ENCODE measurements around the gene FXYD2.

The FXYD2 gene

GRCh38 chr11:117796456-117796871 lies 28.1 kb downstream of the FXYD2 start:
- DNase-seq = no peak

DNA sequence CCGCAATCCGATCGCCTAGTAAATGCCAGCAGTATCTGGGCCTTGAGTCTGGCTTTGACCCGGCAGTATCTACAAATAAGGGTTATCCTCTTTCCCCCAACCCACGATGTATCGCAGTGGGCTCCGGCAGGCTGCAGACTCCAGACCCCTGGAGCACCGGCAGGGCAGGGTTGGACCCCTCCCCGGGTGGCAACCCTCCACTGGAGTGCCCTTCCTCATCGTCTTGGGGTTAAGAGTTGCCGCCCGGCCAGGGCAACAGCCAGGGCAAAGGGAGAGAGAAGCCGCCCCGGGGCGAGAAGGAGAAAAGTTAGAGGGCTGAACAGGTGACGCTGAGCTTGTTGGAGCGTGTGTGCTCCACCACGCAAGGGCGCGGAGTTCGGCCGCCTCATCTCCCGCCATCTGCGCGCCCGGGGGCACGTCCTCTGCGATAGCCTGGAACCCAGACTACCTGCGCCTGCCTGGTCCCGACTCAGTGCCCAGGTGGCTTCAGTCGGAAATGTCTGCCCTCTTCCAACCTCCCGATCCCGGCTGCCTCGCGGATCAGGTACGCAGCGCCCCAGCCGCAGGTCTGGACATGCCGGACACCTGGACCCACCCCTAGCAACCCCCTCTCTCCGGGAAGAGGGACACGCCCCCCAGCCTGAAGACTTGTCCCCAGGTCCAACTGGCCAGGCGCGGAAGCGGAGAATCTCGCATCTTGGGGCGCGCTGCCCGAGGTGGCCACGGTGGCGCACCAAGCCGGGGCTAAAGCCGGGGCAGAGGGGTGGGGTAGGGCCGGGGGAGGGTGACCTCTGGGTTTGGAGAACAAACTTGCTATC lies 28.7 kb downstream of the FXYD2 start:
- DNase-seq = peak in 2 of 14 donors; percentile 37 to 48

- DNase-seq = peak in 2 of 14 donors; percentile 30 to 63
These were observed 29.5 kb downstream of the FXYD2 start for GRCh38 chr11:117794772-117795629.

DNA sequence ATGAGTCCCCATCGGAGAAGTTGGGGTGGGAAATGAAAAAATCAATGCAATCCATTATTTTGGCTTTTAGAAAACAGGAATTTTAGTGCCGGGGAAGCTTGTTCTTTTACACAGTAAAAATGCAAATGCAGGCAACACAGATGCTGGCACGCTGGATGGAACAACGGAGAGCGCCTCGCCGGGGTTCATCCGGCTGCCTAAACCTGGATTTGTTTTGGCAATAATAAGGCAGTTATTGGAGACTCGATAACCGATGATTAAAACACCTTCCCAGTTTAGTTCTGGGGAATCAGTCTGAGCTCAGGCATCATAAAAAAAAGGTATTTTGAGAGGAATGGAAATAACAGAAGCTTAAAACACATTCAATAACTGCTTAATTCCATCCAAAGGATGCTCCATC lies 30.4 kb downstream of the FXYD2 start:
- DNase-seq = no peak

DNA sequence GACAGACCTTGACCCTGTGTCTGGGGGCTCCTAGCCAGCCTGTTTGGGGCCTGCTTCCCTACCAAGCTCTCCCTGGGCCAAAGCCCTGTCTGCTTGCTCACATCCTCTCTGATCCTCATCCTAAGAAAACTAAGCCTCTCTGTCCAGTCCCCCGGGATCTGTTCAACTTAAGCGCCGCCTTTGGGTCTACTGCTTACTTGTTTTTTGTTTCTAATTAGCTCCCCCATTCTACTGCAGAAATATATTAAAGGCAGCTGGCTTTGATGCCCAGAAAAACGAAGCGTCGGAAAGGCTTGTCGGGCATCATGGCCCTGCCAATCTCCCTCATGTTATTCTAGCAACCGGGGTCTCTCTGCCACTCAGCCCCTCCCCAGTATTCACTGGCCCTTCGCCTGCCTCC lies 31.0 kb downstream of the FXYD2 start:
- peak in 1 of 14 donors; percentile 46 for DNase-seq

- peak in 1 of 14 donors; percentile 11 for DNase-seq
These were observed 31.6 kb downstream of the FXYD2 start for GRCh38 chr11:117792992-117793391.

GRCh38 chr11:117792241-117792640 lies 32.3 kb downstream of the FXYD2 start:
- no peak for DNase-seq

- no peak for DNase-seq
These were observed 34.3 kb downstream of the FXYD2 start for GRCh38 chr11:117790279-117790678.

GRCh38 chr11:117789241-117789640 lies 35.3 kb downstream of the FXYD2 start:
- no peak for DNase-seq

GRCh38 chr11:117786135-117786870 lies 38.2 kb downstream of the FXYD2 start:
- DNase-seq = no peak

GRCh38 chr11:117782101-117782500 lies 42.4 kb downstream of the FXYD2 start:
- DNase-seq = no peak

DNA sequence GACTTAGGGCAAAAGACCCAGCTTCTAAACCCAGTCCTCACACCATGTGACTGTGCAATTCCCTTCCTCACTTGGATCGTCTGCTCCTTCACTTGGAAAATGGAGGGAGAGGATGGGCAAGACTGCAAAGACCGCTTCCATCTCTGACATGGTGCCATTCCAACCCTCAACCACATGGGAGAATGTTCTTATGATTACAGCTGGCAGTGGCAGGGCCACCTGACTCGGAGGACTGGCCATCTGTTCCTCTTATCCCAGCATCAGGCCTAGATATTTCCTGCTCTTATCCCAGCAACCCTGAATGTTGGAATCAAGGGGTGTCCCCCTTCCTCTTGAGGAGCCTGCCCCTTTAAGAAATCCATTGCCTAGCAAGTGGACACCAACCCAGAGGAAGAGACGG lies 42.9 kb downstream of the FXYD2 start:
- no peak for DNase-seq

GRCh38 chr11:117780456-117780855 lies 44.1 kb downstream of the FXYD2 start:
- DNase-seq = no peak

- DNase-seq = no peak
These were observed 50.0 kb downstream of the FXYD2 start for GRCh38 chr11:117774553-117774952.

DNA sequence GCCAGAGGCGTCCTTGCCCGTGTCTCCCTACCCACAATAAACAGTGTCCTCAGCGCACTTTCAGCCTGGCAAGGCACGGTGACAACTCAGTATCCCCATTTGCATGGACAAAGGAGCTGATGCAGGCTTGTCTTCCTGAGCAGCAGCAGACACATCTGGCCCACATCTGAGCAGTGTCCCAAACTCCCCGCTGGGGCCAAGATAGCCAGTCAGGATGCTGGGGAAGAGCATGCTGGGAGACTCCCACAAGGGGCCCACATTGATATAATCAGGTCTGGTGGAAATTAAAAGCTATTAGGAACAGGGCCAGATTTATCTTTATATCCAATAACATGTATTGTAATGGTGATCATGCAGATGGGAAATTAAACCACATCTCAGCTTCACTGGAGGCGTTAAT lies 52.2 kb downstream of the FXYD2 start:
- no peak for DNase-seq

- no peak for DNase-seq
These were observed 52.7 kb downstream of the FXYD2 start for GRCh38 chr11:117771841-117772240.

DNA sequence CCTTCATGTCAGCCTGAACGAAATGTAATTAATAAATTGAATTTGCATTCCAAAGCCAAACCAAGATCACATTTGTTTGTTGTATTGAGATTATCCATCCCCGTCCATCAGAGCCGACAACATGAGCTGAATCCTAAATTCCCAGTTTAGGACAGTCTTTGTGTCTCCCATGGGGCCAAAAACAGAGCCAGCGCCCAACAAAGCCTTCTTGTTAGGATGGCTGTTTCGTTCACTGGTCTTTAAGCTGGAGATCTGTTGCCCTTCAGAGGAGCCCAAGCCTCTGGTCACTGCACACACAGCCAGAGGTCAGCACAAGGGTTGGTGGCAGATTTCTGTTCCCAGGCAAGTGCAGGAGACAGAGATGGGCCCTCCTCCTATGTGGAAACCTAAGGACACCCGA lies 53.3 kb downstream of the FXYD2 start:
- peak in 10 of 14 donors; percentile 36 to 62 (median 41) for DNase-seq

DNA sequence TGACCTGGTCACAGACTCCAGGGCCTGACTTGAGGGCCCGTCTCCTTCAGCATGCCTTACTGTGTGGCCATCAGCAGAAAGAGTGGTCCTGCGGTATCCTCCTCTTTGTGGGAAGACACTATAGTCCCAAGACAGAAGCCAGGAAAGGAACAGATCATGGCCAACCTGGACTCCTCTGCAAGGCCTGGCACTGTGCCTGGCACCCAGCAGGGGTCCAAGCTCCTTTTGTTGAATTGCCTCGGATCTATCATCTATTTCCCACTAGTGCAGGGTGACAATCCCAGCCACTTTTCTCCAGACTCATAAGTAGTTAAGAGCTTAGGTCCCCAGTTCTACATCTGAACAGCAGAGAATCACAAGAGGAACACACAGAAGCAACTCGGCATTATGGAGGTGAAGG lies 54.5 kb downstream of the FXYD2 start:
- no peak for DNase-seq

All from C1 segment of cervical spinal cord (tissue), 14 donors.